ENCODE data around the gene CDC123.

DNA sequence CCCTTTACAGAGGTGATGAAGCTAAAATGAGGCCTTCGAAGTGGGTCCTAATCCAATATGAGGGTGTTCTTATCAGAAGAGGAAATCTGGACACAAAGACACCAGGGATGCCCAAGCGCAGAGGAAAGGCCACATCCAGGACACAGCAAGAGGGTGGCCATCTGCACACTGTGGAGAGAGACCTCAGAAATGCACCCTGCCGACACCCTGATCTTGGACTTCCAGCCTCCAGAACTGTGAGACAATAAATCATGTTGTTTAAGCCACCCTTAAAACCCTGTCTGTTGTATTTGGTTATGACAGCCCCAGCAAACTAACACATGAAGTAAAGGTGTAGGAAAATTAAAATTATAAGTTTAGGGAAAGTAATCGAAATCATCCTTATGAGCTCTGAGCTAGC is 64.0 kb downstream of the CDC123 start:
- TF ChIP-seq JAZF1 (CRISPR knock-in tag; IDR thresholded peaks at IDR 0.05) (no peak), NFYB (CRISPR knock-in tag; conservative IDR thresholded peaks at IDR 0.05; ENCODE audit: low read depth) (no peak)
- TF ChIP-seq, protein P1, sequence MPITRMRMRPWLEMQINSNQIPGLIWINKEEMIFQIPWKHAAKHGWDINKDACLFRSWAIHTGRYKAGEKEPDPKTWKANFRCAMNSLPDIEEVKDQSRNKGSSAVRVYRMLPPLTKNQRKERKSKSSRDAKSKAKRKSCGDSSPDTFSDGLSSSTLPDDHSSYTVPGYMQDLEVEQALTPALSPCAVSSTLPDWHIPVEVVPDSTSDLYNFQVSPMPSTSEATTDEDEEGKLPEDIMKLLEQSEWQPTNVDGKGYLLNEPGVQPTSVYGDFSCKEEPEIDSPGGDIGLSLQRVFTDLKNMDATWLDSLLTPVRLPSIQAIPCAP (CRISPR knock-in tag; IDR thresholded peaks at IDR 0.05) = no peak
- TF ChIP-seq, protein P2, sequence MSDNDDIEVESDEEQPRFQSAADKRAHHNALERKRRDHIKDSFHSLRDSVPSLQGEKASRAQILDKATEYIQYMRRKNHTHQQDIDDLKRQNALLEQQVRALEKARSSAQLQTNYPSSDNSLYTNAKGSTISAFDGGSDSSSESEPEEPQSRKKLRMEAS (CRISPR knock-in tag; IDR thresholded peaks at IDR 0.05) = no peak
- TF ChIP-seq, protein P3, sequence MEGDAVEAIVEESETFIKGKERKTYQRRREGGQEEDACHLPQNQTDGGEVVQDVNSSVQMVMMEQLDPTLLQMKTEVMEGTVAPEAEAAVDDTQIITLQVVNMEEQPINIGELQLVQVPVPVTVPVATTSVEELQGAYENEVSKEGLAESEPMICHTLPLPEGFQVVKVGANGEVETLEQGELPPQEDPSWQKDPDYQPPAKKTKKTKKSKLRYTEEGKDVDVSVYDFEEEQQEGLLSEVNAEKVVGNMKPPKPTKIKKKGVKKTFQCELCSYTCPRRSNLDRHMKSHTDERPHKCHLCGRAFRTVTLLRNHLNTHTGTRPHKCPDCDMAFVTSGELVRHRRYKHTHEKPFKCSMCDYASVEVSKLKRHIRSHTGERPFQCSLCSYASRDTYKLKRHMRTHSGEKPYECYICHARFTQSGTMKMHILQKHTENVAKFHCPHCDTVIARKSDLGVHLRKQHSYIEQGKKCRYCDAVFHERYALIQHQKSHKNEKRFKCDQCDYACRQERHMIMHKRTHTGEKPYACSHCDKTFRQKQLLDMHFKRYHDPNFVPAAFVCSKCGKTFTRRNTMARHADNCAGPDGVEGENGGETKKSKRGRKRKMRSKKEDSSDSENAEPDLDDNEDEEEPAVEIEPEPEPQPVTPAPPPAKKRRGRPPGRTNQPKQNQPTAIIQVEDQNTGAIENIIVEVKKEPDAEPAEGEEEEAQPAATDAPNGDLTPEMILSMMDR (IDR thresholded peaks at IDR 0.05) = no peak
